ENCODE data around the gene A2M.

- TF ChIP-seq POLR2A (IDR thresholded peaks at IDR 0.05; ENCODE audit: low read length) (no peak), GATA1 (IDR thresholded peaks at IDR 0.05; ENCODE audit: low read depth, low read length) (no peak)
Measured at GRCh38 chr12:9120487-9121184, 4.9 kb upstream of the A2M start.
